ENCODE data around the gene NT5C1B.

DNA sequence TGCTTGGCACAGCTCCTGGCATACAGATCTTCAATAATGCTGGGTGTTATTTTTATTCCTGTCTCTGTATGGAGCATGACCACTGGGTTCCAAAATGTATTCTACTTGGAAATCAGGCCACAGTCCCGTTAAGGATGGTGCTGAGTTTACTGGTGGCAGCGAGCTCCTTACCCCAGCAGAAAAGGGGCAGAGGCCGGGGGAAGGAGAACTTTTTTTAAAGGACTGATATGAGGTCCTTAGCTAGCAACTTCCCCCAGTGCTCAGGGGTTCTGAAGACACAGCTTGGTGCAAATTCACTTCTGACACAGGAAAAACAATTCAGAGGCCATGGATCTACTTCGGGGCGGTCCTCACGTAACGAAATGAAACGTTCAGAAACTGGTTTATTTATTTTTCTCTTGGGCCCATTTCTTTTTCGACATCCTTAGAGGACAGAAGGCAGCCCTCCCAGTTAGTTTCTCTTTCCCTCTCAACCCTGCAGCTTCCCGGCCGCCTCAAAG is 29.8 kb downstream of the NT5C1B start:
- TF ChIP-seq, protein P1, sequence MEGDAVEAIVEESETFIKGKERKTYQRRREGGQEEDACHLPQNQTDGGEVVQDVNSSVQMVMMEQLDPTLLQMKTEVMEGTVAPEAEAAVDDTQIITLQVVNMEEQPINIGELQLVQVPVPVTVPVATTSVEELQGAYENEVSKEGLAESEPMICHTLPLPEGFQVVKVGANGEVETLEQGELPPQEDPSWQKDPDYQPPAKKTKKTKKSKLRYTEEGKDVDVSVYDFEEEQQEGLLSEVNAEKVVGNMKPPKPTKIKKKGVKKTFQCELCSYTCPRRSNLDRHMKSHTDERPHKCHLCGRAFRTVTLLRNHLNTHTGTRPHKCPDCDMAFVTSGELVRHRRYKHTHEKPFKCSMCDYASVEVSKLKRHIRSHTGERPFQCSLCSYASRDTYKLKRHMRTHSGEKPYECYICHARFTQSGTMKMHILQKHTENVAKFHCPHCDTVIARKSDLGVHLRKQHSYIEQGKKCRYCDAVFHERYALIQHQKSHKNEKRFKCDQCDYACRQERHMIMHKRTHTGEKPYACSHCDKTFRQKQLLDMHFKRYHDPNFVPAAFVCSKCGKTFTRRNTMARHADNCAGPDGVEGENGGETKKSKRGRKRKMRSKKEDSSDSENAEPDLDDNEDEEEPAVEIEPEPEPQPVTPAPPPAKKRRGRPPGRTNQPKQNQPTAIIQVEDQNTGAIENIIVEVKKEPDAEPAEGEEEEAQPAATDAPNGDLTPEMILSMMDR (conservative IDR thresholded peaks at IDR 0.05; ENCODE audit: low read depth in 2 of 2): no peak
- TF ChIP-seq POLR2AphosphoS5 (IDR thresholded peaks at IDR 0.05; ENCODE audit: low read depth) (no peak), EZH2 (IDR thresholded peaks at IDR 0.05; ENCODE audit: low read depth, unreplicated experiment) (no peak), ZNF114 (CRISPR knock-in tag; IDR thresholded peaks at IDR 0.05) (no peak), EZH2phosphoT487 (IDR thresholded peaks at IDR 0.05; ENCODE audit: unreplicated experiment) (no peak), CREB1 (CRISPR knock-in tag; IDR thresholded peaks at IDR 0.05; ENCODE audit: low read depth) (no peak), STAT1 (IDR thresholded peaks at IDR 0.05; ENCODE audit: unreplicated experiment) (no peak)
- TF ChIP-seq, protein P2, sequence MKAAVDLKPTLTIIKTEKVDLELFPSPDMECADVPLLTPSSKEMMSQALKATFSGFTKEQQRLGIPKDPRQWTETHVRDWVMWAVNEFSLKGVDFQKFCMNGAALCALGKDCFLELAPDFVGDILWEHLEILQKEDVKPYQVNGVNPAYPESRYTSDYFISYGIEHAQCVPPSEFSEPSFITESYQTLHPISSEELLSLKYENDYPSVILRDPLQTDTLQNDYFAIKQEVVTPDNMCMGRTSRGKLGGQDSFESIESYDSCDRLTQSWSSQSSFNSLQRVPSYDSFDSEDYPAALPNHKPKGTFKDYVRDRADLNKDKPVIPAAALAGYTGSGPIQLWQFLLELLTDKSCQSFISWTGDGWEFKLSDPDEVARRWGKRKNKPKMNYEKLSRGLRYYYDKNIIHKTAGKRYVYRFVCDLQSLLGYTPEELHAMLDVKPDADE (IDR thresholded peaks at IDR 0.05): no peak
- TF ChIP-seq, protein P3, sequence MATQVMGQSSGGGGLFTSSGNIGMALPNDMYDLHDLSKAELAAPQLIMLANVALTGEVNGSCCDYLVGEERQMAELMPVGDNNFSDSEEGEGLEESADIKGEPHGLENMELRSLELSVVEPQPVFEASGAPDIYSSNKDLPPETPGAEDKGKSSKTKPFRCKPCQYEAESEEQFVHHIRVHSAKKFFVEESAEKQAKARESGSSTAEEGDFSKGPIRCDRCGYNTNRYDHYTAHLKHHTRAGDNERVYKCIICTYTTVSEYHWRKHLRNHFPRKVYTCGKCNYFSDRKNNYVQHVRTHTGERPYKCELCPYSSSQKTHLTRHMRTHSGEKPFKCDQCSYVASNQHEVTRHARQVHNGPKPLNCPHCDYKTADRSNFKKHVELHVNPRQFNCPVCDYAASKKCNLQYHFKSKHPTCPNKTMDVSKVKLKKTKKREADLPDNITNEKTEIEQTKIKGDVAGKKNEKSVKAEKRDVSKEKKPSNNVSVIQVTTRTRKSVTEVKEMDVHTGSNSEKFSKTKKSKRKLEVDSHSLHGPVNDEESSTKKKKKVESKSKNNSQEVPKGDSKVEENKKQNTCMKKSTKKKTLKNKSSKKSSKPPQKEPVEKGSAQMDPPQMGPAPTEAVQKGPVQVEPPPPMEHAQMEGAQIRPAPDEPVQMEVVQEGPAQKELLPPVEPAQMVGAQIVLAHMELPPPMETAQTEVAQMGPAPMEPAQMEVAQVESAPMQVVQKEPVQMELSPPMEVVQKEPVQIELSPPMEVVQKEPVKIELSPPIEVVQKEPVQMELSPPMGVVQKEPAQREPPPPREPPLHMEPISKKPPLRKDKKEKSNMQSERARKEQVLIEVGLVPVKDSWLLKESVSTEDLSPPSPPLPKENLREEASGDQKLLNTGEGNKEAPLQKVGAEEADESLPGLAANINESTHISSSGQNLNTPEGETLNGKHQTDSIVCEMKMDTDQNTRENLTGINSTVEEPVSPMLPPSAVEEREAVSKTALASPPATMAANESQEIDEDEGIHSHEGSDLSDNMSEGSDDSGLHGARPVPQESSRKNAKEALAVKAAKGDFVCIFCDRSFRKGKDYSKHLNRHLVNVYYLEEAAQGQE (IDR thresholded peaks at IDR 0.05; ENCODE audit: unreplicated experiment): no peak
